Peyer's patch (tissue), 4 donors: ENCODE measurements around the gene CYP2J2.
A peak's percentile ranks its signal among the peaks of the same experiment; 100 is the strongest.

Experiments used
- CTCF ChIP-seq, 6 experiments: fragments of 450-650 bp in 4 of 6; fragments of 200-600 bp in 2 of 6; sonication (generic) in 1 of 6; IDR thresholded peaks; one replicate each; pipeline ENCODE4 v1.5.1; 2017 to 2019; ENCODE audit warnings: antibody characterized with exemption in 6 of 6, mild to moderate bottlenecking in 3 of 6, moderate library complexity in 1 of 6
- POLR2A ChIP-seq, 2 donors: fragments of 450-650 bp; IDR thresholded peaks; one replicate each; pipeline ENCODE4 v1.5.1; 2017; ENCODE audit warnings: antibody characterized with exemption in 2 of 2, mild to moderate bottlenecking in 2 of 2, moderate library complexity in 2 of 2

DNA sequence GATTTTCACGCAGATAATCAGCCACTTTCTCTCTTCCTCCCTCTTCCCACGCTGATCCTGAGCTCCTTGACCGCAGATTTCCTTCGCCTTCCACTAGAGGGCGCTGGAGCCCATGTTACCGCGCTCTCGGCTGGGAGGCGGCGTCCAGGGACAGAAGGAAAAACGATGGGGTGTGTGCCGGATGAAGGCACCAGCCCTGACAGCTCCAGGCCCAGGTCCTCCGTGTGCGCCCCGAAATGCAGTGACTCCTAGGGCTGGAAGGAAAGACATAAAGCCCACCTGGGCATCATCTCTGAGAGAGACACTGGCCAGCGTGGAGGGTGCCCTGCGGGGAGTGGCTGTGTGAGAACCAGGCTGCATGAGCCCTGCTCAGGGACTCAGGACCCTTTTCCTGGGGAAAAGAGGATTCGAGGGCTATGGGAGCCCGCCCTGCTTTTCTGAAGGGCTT lies 44.9 kb upstream of the CYP2J2 start:
- TF ChIP-seq CTCF (IDR thresholded peaks at IDR 0.05) (peak; percentile 20 to 79 (median 76)), POLR2A (IDR thresholded peaks at IDR 0.05) (no peak)
